ENCODE results near the gene ATP5MC3. TPM values are rescaled to one million over a fixed set of nuclear protein-coding genes. Genes with fewer than 3 reads are reported as not detected.

Gene ATP5MC3
- total RNA-seq, 4 donors from 2014 or later: 36.5 to 84.5 (median 61.1) TPM

DNA sequence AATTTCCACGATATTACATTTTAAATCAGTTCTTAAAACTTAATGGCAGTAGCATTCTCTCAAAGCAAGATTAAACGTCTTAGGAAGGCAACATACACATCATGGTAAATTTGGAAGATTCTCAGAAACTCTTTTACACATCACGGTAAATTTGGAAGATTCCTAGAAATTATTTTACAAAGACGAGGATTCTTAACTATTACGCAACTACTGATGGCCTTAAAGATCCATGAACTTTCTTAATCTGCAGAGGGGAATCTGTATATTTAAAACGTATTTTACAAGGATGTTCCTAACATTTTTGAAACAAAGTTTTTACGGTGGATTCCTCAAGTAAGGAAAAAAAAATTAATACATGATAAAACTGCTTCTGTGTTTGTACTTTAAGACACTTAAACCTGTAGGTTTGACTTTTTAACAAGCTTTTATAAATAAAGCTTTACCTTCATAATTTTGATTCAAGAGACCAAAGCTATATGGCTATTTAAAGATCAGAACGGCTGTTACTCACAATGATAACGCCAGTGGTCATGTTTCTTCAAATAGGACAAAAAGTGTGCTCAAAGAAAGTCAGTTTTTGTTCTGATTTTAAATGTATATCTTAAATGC lies 15.2 kb downstream of the ATP5MC3 start:
- no peaks in the 10 kb centered on the region for H3K27me3 ChIP-seq
- DNase-seq: no peak
- H3K4me1 ChIP-seq: no peaks in the 10 kb centered on the region
- intact Hi-C loops (cut with DNase I; ENCODE audit: low total_unique reads): no loop called here
- TF ChIP-seq, protein P1, sequence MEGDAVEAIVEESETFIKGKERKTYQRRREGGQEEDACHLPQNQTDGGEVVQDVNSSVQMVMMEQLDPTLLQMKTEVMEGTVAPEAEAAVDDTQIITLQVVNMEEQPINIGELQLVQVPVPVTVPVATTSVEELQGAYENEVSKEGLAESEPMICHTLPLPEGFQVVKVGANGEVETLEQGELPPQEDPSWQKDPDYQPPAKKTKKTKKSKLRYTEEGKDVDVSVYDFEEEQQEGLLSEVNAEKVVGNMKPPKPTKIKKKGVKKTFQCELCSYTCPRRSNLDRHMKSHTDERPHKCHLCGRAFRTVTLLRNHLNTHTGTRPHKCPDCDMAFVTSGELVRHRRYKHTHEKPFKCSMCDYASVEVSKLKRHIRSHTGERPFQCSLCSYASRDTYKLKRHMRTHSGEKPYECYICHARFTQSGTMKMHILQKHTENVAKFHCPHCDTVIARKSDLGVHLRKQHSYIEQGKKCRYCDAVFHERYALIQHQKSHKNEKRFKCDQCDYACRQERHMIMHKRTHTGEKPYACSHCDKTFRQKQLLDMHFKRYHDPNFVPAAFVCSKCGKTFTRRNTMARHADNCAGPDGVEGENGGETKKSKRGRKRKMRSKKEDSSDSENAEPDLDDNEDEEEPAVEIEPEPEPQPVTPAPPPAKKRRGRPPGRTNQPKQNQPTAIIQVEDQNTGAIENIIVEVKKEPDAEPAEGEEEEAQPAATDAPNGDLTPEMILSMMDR (IDR thresholded peaks at IDR 0.05): no peak
- TF ChIP-seq POLR2A (IDR thresholded peaks at IDR 0.05): no peak
- H3K4me3 ChIP-seq: no peak overlapping the region
- H3K27ac ChIP-seq: peak overlapping the region in 1 of 2 donors; percentile 95
- H3K9me3 ChIP-seq: no peaks in the 10 kb centered on the region
- no peaks in the 10 kb centered on the region for H3K36me3 ChIP-seq

DNA sequence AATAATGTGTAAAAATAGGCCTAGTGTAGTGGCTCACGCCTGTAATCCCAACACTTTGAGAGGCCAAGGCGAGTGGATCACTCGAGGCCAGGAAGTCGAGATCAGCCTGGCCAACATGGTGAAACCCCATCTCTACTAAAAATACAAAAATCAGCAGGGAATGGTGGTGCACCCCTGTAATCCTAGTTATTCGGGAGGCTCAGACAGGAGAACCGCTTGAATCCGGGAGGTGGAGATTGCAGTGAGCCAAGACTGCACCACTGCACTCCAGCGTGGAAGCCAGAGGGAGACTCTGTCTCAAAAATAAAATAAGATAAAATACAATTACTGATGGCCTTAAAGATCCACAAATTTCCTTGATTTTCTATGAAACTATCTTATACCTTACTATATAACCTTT lies 17.3 kb downstream of the ATP5MC3 start:
- TF ChIP-seq POLR2A (IDR thresholded peaks at IDR 0.05): no peak
- TF ChIP-seq, protein P1 (IDR thresholded peaks at IDR 0.05): no peak
- H3K27me3 ChIP-seq: no peaks in the 10 kb centered on the region
- intact Hi-C loops (cut with DNase I; ENCODE audit: low total_unique reads): no loop called here
- H3K4me1 ChIP-seq: no peaks in the 10 kb centered on the region
- no peak overlapping the region for H3K4me3 ChIP-seq
- DNase-seq: no peak
- no peaks in the 10 kb centered on the region for H3K36me3 ChIP-seq
- H3K9me3 ChIP-seq: no peaks in the 10 kb centered on the region
- no peak overlapping the region for H3K27ac ChIP-seq

DNA sequence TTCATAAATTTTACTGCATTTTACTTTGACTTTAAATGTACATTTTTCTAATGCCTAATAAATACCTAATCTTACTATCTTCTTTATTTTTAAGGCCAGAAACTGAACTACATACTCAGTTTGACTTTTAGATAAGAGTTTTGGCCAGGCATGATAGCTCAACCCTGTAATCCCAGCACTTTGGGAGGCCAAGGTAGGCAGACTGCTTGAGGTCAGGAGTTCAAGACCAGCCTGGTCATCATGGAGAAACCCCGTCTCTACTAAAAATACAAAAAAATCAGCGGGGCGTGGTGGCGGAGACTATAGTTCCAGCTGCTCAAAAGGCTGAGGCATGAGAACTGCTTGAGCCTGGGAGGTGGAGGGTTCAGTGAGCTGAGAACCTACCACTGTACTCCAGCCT lies 22.6 kb downstream of the ATP5MC3 start:
- H3K36me3 ChIP-seq: no peaks in the 10 kb centered on the region
- no peaks in the 10 kb centered on the region for H3K9me3 ChIP-seq
- H3K4me3 ChIP-seq: no peak overlapping the region
- H3K27ac ChIP-seq: no peak overlapping the region
- no peaks in the 10 kb centered on the region for H3K27me3 ChIP-seq
- no peak for TF ChIP-seq POLR2A (IDR thresholded peaks at IDR 0.05)
- TF ChIP-seq, protein P1 (IDR thresholded peaks at IDR 0.05): no peak
- H3K4me1 ChIP-seq: peaks cover 0 to 4% of the 10 kb centered on the region in 2 donors
- intact Hi-C loops (cut with DNase I; ENCODE audit: low total_unique reads): no loop called here
- no peak for DNase-seq

DNA sequence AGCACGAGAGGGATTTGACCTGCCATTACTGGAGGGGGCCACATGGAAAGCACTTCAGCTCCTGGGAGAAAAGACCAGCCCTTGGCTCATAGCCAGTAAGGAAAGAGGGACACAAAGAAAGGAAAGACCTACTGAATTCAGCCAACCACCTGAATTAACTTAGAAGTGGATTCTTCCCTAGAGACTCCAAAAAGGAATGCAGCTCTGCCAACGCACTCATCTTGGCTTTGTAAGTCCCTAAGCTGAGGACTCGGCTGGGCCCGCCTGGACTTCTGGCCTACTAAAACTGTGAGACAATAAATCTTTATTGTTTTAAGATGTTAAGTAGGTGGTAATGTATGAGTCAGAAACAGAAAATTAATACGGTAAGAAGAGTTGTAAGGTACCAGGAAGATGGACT lies 25.0 kb downstream of the ATP5MC3 start:
- TF ChIP-seq, protein P1 (IDR thresholded peaks at IDR 0.05): no peak
- no peak for TF ChIP-seq POLR2A (IDR thresholded peaks at IDR 0.05)
- no peak for DNase-seq
- Histone ChIP-seq H3K36me3 (no peaks in the 10 kb centered on the region), H3K27ac (no peak overlapping the region), H3K9me3 (no peaks in the 10 kb centered on the region), H3K27me3 (no peaks in the 10 kb centered on the region), H3K4me3 (no peak overlapping the region), H3K4me1 (peaks cover 0 to 4% of the 10 kb centered on the region in 2 donors)
- intact Hi-C loops (cut with DNase I; ENCODE audit: low total_unique reads): no loop called here

DNA sequence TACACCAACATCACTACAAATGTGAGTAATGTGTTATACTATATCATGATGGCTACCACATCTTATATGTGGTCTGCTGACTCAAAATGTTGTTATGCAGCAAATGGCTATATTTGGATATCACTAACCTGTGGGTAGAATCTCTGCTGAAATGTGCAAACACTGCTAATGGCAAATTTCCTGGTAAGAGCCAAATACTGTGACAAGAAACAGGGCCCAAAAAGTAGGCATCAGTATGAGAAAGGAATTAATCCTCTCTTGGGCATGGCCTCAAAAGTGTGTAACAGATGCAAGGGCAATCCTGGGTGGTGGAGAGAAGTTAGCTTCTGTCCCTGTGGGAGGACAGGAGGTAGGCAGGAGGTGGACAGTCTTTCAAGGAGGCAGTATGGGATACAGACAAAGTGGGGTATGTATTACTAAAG lies 26.8 kb downstream of the ATP5MC3 start:
- no peaks in the 10 kb centered on the region for H3K27me3 ChIP-seq
- H3K9me3 ChIP-seq: no peaks in the 10 kb centered on the region
- H3K36me3 ChIP-seq: no peaks in the 10 kb centered on the region
- H3K4me1 ChIP-seq: peaks cover 0 to 4% of the 10 kb centered on the region in 2 donors
- no peak overlapping the region for H3K27ac ChIP-seq
- no peak overlapping the region for H3K4me3 ChIP-seq
- intact Hi-C loops (cut with DNase I; ENCODE audit: low total_unique reads): no loop called here
- TF ChIP-seq POLR2A (IDR thresholded peaks at IDR 0.05): no peak
- TF ChIP-seq, protein P1 (IDR thresholded peaks at IDR 0.05): no peak
- DNase-seq: no peak

All from uterus (tissue), 4 donors.